Body of pancreas (tissue), 4 donors: Measurements from ENCODE around the gene DRAP1. TPM values are rescaled to one million over a fixed set of nuclear protein-coding genes. Genes with fewer than 3 reads are reported as not detected.
"Not testable (repeated sequence)": the region's sequence is repeated elsewhere in the genome, so short reads cannot be mapped to it uniquely, and the experiment has no call there.

Experiments
- ATAC-seq: fragments of 150-250 bp; one replicate; pipeline ENCODE4 v1.9.1; 2016
- DNase-seq, 4 donors: peaks; one replicate each; pipeline ENCODE4 v3.0.0-alpha.2; 2019
- H3K27ac ChIP-seq, 4 donors: fragments of 200-600 bp; sonication (generic); 1 replicate in 3 of 4; 2 replicates in 1 of 4; pipeline versions ENCODE4 v1.5.1 to v1.6.1; 2016 to 2019; ENCODE audit warnings: mild to moderate bottlenecking in 1 of 4, mixed read lengths in 1 of 4, moderate library complexity in 1 of 4
- H3K27me3 ChIP-seq, 2 donors: fragments of 200-600 bp; sonication (generic); one replicate each; pipeline ENCODE4 v1.6.0; 2016; ENCODE audit warnings: mild to moderate bottlenecking in 1 of 2
- H3K36me3 ChIP-seq, 2 donors: fragments of 200-600 bp; sonication (generic); replicated peaks in 1 of 2; 2 replicates each; pipeline ENCODE4 v1.5.1; 2016; ENCODE audit warnings: low read depth in 2 of 2; ENCODE audit not compliant: insufficient read depth in 1 of 2
- H3K4me1 ChIP-seq: fragments of 200-600 bp; sonication (generic); one replicate; pipeline ENCODE4 v1.6.0; 2016
- H3K4me3 ChIP-seq, 2 donors: fragments of 200-600 bp; sonication (generic); 1 replicate in 1 of 2; 2 replicates in 1 of 2; pipeline ENCODE4 v1.5.1; 2016 to 2019
- H3K9me3 ChIP-seq, 3 donors: fragments of 200-600 bp; sonication (generic); 1 replicate in 2 of 3; 2 replicates in 1 of 3; pipeline ENCODE4 v1.5.1; 2016
- POLR2A ChIP-seq, 3 donors: fragments of 450-650 bp; IDR thresholded peaks; one replicate each; pipeline ENCODE4 v1.6.1; 2016; ENCODE audit warnings: antibody characterized with exemption in 3 of 3, mild to moderate bottlenecking in 2 of 3
- WGBS, 2 donors: methylation state at CpG; one replicate each; pipeline ENCODE4 v1.1.5; 2017; 5-methylcytosine and 5-hydroxymethylcytosine counted together
- intact Hi-C: fragments of 100-400 bp; cut with DNase I; formaldehyde crosslinking; loops from one replicate; pipeline ENCODE4 v1.15.1; 2023
- total RNA-seq, 2 donors: library from RNA; depleted of rRNA; stranded (reverse); fragments of >200 nt; gene quantifications; one replicate each; pipeline ENCODE4 v1.1.0, GENCODE V29; 2016
- TF ChIP-seq, protein P1 (sequence below), 7 experiments: fragments of 450-650 bp in 4 of 7; fragments of 200-600 bp in 3 of 7; sonication (generic) in 3 of 7; IDR thresholded peaks; one replicate each; pipeline ENCODE4 v1.5.1; 2016 to 2019; ENCODE audit warnings: antibody characterized with exemption in 7 of 7

Gene DRAP1
- total RNA-seq, 2 donors from 2014 or later, result 29.6 to 91.6 TPM

GRCh38 chr11:65891219-65892136 lies 27.7 kb upstream of the DRAP1 start:
- no peaks in the 10 kb centered on the region for H3K36me3 ChIP-seq
- no peak for ATAC-seq
- peak in 2 of 3 donors; percentile 16 to 23 for TF ChIP-seq POLR2A (IDR thresholded peaks at IDR 0.05)
- TF ChIP-seq, protein P1, sequence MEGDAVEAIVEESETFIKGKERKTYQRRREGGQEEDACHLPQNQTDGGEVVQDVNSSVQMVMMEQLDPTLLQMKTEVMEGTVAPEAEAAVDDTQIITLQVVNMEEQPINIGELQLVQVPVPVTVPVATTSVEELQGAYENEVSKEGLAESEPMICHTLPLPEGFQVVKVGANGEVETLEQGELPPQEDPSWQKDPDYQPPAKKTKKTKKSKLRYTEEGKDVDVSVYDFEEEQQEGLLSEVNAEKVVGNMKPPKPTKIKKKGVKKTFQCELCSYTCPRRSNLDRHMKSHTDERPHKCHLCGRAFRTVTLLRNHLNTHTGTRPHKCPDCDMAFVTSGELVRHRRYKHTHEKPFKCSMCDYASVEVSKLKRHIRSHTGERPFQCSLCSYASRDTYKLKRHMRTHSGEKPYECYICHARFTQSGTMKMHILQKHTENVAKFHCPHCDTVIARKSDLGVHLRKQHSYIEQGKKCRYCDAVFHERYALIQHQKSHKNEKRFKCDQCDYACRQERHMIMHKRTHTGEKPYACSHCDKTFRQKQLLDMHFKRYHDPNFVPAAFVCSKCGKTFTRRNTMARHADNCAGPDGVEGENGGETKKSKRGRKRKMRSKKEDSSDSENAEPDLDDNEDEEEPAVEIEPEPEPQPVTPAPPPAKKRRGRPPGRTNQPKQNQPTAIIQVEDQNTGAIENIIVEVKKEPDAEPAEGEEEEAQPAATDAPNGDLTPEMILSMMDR (IDR thresholded peaks at IDR 0.05), result no peak
- DNase-seq, result no peak
- peak overlapping the region; percentile 3 to 58 for H3K4me3 ChIP-seq
- WGBS, 2 donors, result 18 to 45% methylated on average over 13 to 55 of the region's 57 CpGs
- H3K27me3 ChIP-seq, result no peaks in the 10 kb centered on the region
- intact Hi-C loops, result no loop called here
- H3K27ac ChIP-seq, result peak overlapping the region; percentile 0 to 91 (median 87)
- no peaks in the 10 kb centered on the region for H3K9me3 ChIP-seq
- peaks cover 46% of the 10 kb centered on the region for H3K4me1 ChIP-seq

DNA sequence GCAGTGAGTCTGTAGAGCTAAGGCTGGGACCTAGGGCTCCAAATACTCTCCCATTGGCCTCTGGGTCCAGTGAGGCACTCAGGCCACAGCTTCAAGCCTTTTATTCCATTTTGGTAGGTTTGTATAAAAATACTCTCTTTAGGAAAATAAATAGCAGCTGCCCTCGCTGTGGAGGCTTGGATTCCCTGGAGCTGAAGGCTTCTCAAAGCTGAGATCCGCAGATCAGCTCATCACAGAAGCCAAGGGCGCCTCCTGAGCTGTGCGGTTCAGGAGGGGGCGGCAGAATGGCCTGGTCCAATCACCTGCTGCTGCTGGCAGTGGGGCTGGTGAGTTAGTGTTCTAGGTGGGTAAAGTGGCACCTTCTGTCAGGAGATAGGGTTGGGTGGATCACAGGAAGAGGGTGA lies 27.1 kb upstream of the DRAP1 start:
- intact Hi-C loops, ATAC-seq, H3K36me3 ChIP-seq, H3K27me3 ChIP-seq, H3K4me3 ChIP-seq, DNase-seq, H3K9me3 ChIP-seq: not testable (repeated sequence)
- Histone ChIP-seq H3K27ac (peak overlapping the region in 3 of 4 donors; percentile 0 to 85 (median 24)), H3K4me1 (peaks cover 43% of the 10 kb centered on the region)
- WGBS, 2 donors, result 84% methylated on average over 5 of the region's 5 CpGs; no CpG with 5 or more reads in 1 of the 2 donors

- intact Hi-C loops, result no loop called here
- Histone ChIP-seq H3K9me3 (no peaks in the 10 kb centered on the region), H3K4me1 (peaks cover 36% of the 10 kb centered on the region), H3K27ac (peak overlapping the region in 2 of 4 donors; percentile 24 to 85), H3K36me3 (no peaks in the 10 kb centered on the region), H3K27me3 (no peaks in the 10 kb centered on the region), H3K4me3 (no peak overlapping the region)
- TF ChIP-seq POLR2A (IDR thresholded peaks at IDR 0.05), result no peak
- TF ChIP-seq, protein P1 (IDR thresholded peaks at IDR 0.05), result no peak
- ATAC-seq, result no peak
- no peak for DNase-seq
- 78 to 84% methylated on average over 9 to 10 of the region's 10 CpGs for WGBS, 2 donors
Observed at GRCh38 chr11:65892661-65893317, 26.4 kb upstream of the DRAP1 start.

DNA sequence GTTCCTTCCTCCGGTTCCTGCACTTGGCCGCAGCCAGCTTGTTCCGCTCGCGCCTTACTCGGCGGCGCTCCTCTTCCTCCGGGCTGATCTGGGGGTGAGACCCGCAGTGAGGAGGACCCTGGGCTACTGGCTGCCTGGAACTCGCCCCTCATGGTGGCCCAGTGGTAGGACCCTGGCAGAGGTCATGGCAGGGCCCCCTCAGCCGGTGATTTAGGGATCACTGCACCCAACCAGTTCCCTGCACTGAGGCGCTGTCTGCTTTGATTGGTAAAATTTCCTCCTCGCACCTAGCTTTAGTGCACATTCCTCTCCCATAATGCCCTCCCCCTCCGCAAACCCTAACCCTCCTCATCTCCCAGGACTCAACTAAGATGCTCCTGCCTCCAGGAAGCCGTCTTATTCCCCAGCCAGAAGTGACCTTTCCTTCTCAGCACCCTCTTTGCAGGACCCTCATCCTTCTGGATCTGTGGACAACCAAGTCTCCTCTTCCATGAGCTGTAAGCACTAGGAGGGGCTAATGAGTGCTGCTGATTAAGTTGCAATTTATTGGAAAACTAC lies 25.1 kb upstream of the DRAP1 start:
- Histone ChIP-seq H3K4me1 (peaks cover 32% of the 10 kb centered on the region), H3K36me3 (no peaks in the 10 kb centered on the region), H3K4me3 (no peak overlapping the region), H3K27me3 (peaks cover 0 to 1% of the 10 kb centered on the region in 2 donors), H3K9me3 (no peaks in the 10 kb centered on the region), H3K27ac (peak overlapping the region in 2 of 4 donors; percentile 39 to 55)
- intact Hi-C loops, result no loop called here
- DNase-seq (no peak), ATAC-seq (no peak)
- WGBS, 2 donors, result 73 to 89% methylated on average over 7 to 16 of the region's 16 CpGs
- TF ChIP-seq POLR2A (IDR thresholded peaks at IDR 0.05), result peak in 1 of 3 donors; percentile 18
- TF ChIP-seq, protein P1 (IDR thresholded peaks at IDR 0.05), result no peak

DNA sequence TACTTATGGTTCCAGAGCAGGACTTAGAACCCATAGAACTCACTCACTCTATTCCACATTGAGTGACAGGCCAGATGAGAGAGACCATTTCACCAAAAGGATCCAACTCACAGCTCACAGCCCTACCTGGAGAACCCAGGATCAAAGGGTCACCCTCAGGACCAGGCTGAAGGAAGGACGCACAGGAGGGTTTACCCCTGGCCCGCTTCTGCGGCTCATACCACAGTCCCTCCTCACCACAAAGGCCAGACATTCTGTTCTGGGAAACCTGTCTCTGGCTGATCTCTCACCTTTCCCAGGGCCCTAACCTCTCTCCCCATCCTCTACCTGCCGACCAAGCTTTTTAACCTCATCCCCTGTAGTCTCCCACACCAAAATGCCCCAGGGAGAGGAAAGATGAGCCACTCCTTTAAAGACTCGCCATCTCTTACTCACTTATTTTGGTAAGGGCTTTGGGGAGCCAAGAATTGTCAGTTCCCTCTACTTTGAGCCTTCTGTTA lies 23.7 kb upstream of the DRAP1 start:
- H3K27ac ChIP-seq, result no peak overlapping the region
- no peaks in the 10 kb centered on the region for H3K9me3 ChIP-seq
- 82 to 86% methylated on average over 5 of the region's 5 CpGs for WGBS, 2 donors
- peaks cover 0 to 11% of the 10 kb centered on the region in 2 donors for H3K27me3 ChIP-seq
- intact Hi-C loops, result no loop called here
- no peak for ATAC-seq
- no peaks in the 10 kb centered on the region for H3K36me3 ChIP-seq
- H3K4me1 ChIP-seq, result peaks cover 32% of the 10 kb centered on the region
- DNase-seq, result no peak
- no peak overlapping the region for H3K4me3 ChIP-seq
- TF ChIP-seq, protein P1 (IDR thresholded peaks at IDR 0.05), result no peak
- no peak for TF ChIP-seq POLR2A (IDR thresholded peaks at IDR 0.05)
